GM18520 (cell line): ENCODE data around the gene PCDHB3.
"Not testable (repeated sequence)": the region's sequence is repeated elsewhere in the genome, so short reads cannot be mapped to it uniquely, and the experiment has no call there.

Experiments
- ATAC-seq: cut with Tn5 transposase; IDR thresholded peaks from one replicate; pipeline ENCODE4 v1.9.1; 2021; ENCODE audit not compliant: unreplicated experiment

Gene PCDHB3

GRCh38 chr5:141135718-141136266 lies 35.5 kb downstream of the PCDHB3 start:
- ATAC-seq = no peak

GRCh38 chr5:141137346-141137745 lies 37.1 kb downstream of the PCDHB3 start:
- not testable (repeated sequence) for ATAC-seq

- ATAC-seq = no peak
Measured at GRCh38 chr5:141149812-141150211, 49.5 kb downstream of the PCDHB3 start, which contains the start of gene PCDHB6. PCDHB6 (plus strand) TSS chr5:141150057; CDS start chr5:141150258, 201 bp downstream.

GRCh38 chr5:141150224-141150992 lies 50.1 kb downstream of the PCDHB3 start:
- ATAC-seq = no peak

- no peak for ATAC-seq
Measured at GRCh38 chr5:141150993-141151325, 50.7 kb downstream of the PCDHB3 start.

- not testable (repeated sequence) for ATAC-seq
Measured at GRCh38 chr5:141151632-141152031, 51.4 kb downstream of the PCDHB3 start.

GRCh38 chr5:141152096-141152495 lies 51.8 kb downstream of the PCDHB3 start:
- not testable (repeated sequence) for ATAC-seq
